AG09309 (cell line): ENCODE data around the gene CALN1.

ENCODE experiments used
- DNase-seq: peaks from one replicate; pipeline ENCODE4 v3.0.0-alpha.2; 2010; ENCODE audit warnings: low read depth
- H3K4me3 ChIP-seq: 2 replicates; pipeline ENCODE4 v1.5.1; 2011; ENCODE audit warnings: mild to moderate bottlenecking, low read depth, low read length, moderate library complexity; ENCODE audit not compliant: control insufficient read depth
- CTCF ChIP-seq: IDR thresholded peaks from 2 replicates; pipeline ENCODE4 v1.5.1; 2011; ENCODE audit warnings: mild to moderate bottlenecking, low read depth, low read length, inconsistent platforms; ENCODE audit not compliant: insufficient read depth, control insufficient read depth; ENCODE audit errors: missing control alignments

Gene CALN1

GRCh38 chr7:72098807-72099580 is 313.1 kb downstream of the CALN1 start:
- DNase-seq: peak; percentile 58
- H3K4me3 ChIP-seq: no peak overlapping the region
- no peak for TF ChIP-seq CTCF

GRCh38 chr7:72097226-72097625 is 314.9 kb downstream of the CALN1 start:
- DNase-seq: no peak
- TF ChIP-seq CTCF: no peak
- no peak overlapping the region for H3K4me3 ChIP-seq

GRCh38 chr7:72092769-72093168 is 319.4 kb downstream of the CALN1 start:
- no peak overlapping the region for H3K4me3 ChIP-seq
- DNase-seq: no peak
- TF ChIP-seq CTCF: no peak

- no peak for TF ChIP-seq CTCF
- H3K4me3 ChIP-seq: no peak overlapping the region
- DNase-seq: no peak
Measured at GRCh38 chr7:72087926-72088325, 324.2 kb downstream of the CALN1 start.

GRCh38 chr7:72080865-72081510 is 331.1 kb downstream of the CALN1 start:
- no peak for TF ChIP-seq CTCF
- no peak overlapping the region for H3K4me3 ChIP-seq
- no peak for DNase-seq

GRCh38 chr7:72080341-72080766 is 331.8 kb downstream of the CALN1 start:
- H3K4me3 ChIP-seq: no peak overlapping the region

More at GRCh38 chr7:72080341-72080766, 331.8 kb downstream of the CALN1 start:
- TF ChIP-seq CTCF: no peak
- no peak for DNase-seq
